HL-60 (cell line): Measurements from ENCODE around the gene CHST13.

ENCODE experiments used
- POLR2AphosphoS5 ChIP-seq: IDR thresholded peaks from 2 replicates; pipeline ENCODE4 v1.6.1; 2012; ENCODE audit warnings: low read depth
- TF ChIP-seq, protein P1 (sequence below): IDR thresholded peaks from one replicate; pipeline ENCODE4 v1.5.1; 2011; ENCODE audit warnings: low read length, control low read depth, inconsistent platforms; ENCODE audit not compliant: insufficient read depth

DNA sequence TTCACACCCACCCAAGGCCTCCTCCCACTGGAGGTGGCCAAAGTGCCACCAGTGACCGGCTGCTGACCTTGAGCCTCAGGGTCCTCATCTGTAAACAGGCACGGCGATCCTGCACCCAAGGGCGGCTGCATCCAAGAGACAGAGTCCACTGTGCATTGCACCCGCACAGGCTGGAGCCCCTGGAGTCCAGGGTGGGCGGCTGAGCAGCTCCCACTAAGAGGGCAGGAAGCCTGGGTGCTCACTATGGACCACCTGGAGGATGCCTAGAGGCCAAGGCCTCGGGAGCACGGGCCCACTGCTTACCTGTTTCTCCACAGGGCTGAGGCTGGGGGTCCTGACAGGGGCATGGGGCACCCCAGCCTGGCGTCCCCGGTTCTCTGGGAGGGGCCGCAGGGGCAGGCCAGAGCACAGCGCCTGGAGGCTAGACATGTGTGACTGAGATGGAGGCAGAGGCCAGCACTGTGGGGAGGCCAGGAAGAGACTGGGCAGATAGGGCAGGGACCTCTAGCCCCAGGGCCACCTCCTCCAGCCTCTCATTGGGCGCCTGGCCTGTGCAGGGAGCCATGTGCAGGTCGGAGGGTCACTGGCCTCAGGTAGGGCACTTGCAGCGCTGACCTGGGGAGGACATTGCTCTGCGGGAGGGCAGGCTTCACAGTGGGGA is 6.5 kb upstream of the CHST13 start, which contains the start of gene UROC1:
- TF ChIP-seq, protein P1, sequence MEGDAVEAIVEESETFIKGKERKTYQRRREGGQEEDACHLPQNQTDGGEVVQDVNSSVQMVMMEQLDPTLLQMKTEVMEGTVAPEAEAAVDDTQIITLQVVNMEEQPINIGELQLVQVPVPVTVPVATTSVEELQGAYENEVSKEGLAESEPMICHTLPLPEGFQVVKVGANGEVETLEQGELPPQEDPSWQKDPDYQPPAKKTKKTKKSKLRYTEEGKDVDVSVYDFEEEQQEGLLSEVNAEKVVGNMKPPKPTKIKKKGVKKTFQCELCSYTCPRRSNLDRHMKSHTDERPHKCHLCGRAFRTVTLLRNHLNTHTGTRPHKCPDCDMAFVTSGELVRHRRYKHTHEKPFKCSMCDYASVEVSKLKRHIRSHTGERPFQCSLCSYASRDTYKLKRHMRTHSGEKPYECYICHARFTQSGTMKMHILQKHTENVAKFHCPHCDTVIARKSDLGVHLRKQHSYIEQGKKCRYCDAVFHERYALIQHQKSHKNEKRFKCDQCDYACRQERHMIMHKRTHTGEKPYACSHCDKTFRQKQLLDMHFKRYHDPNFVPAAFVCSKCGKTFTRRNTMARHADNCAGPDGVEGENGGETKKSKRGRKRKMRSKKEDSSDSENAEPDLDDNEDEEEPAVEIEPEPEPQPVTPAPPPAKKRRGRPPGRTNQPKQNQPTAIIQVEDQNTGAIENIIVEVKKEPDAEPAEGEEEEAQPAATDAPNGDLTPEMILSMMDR: no peak
- no peak for TF ChIP-seq POLR2AphosphoS5
